ENCODE results near the gene NPAS3.

GRCh38 chr14:33689680-33690079 is 751.0 kb downstream of the NPAS3 start:
- TF ChIP-seq CTCF (IDR thresholded peaks at IDR 0.05; ENCODE audit: low read depth, low read length): no peak
- no peak for TF ChIP-seq EZH2phosphoT487 (IDR thresholded peaks at IDR 0.05; ENCODE audit: low read depth)

All from OCI-LY3 (cell line).